ENCODE results near the gene MICALL1.

MICALL1 gene

GRCh38 chr22:37982151-37982785 is 76.2 kb downstream of the MICALL1 start:
- Histone ChIP-seq H3K9me3 (ENCODE audit: insufficient read depth, low read length) (no peaks in the 10 kb centered on the region), H3K4me3 (ENCODE audit: insufficient read length, low read depth) (no peak overlapping the region), H3K4me1 (ENCODE audit: insufficient read depth, insufficient read length) (peaks cover 29% of the 10 kb centered on the region), H3K9ac (ENCODE audit: insufficient read length, low read depth) (no peak overlapping the region), H3K27me3 (ENCODE audit: insufficient read depth, insufficient read length) (no peaks in the 10 kb centered on the region), H3K36me3 (ENCODE audit: insufficient read depth, insufficient read length, low read length) (peaks cover 3% of the 10 kb centered on the region)
- no peak for TF ChIP-seq ZNF274 (IDR thresholded peaks at IDR 0.05; ENCODE audit: low read depth, low read length)
- TF ChIP-seq YY1 (IDR thresholded peaks at IDR 0.05; ENCODE audit: insufficient read depth, insufficient read length) = no peak
- TF ChIP-seq SUZ12 (IDR thresholded peaks at IDR 0.05; ENCODE audit: extremely low read depth, insufficient read depth, insufficient read length) = no peak
- no peak for DNase-seq (ENCODE audit: low read depth, low spot score)

- DNase-seq (ENCODE audit: low read depth, low spot score) = no peak
- Histone ChIP-seq H3K9ac (ENCODE audit: insufficient read length, low read depth) (peak overlapping the region; percentile 50), H3K27me3 (ENCODE audit: insufficient read depth, insufficient read length) (no peaks in the 10 kb centered on the region), H3K36me3 (ENCODE audit: insufficient read depth, insufficient read length, low read length) (peaks cover 3% of the 10 kb centered on the region), H3K9me3 (ENCODE audit: insufficient read depth, low read length) (no peaks in the 10 kb centered on the region), H3K4me3 (ENCODE audit: insufficient read length, low read depth) (no peak overlapping the region), H3K4me1 (ENCODE audit: insufficient read depth, insufficient read length) (peaks cover 33% of the 10 kb centered on the region)
- TF ChIP-seq SUZ12 (IDR thresholded peaks at IDR 0.05; ENCODE audit: extremely low read depth, insufficient read depth, insufficient read length) = no peak
- TF ChIP-seq ZNF274 (IDR thresholded peaks at IDR 0.05; ENCODE audit: low read depth, low read length) = no peak
- no peak for TF ChIP-seq YY1 (IDR thresholded peaks at IDR 0.05; ENCODE audit: insufficient read depth, insufficient read length)
Observed at GRCh38 chr22:37982938-37983859, 77.1 kb downstream of the MICALL1 start.

GRCh38 chr22:37983860-37984791 is 78.0 kb downstream of the MICALL1 start, which contains the start of gene SOX10:
Gene SOX10, minus strand, starts transcription at chr22:37984555. Its CDS starts 771 bp downstream, at chr22:37983784.
- Histone ChIP-seq H3K27me3 (ENCODE audit: insufficient read depth, insufficient read length) (no peaks in the 10 kb centered on the region), H3K36me3 (ENCODE audit: insufficient read depth, insufficient read length, low read length) (peaks cover 3% of the 10 kb centered on the region), H3K4me3 (ENCODE audit: insufficient read length, low read depth) (no peak within 1 kb of the TSS), H3K9me3 (ENCODE audit: insufficient read depth, low read length) (no peaks in the 10 kb centered on the region), H3K9ac (ENCODE audit: insufficient read length, low read depth) (peak within 1 kb of the TSS; percentile 77), H3K4me1 (ENCODE audit: insufficient read depth, insufficient read length) (peaks cover 33% of the 10 kb centered on the region)
- TF ChIP-seq ZNF274 (IDR thresholded peaks at IDR 0.05; ENCODE audit: low read depth, low read length) (no peak), YY1 (IDR thresholded peaks at IDR 0.05; ENCODE audit: insufficient read depth, insufficient read length) (no peak), SUZ12 (IDR thresholded peaks at IDR 0.05; ENCODE audit: extremely low read depth, insufficient read depth, insufficient read length) (no peak)
- no peak for DNase-seq (ENCODE audit: low read depth, low spot score)

GRCh38 chr22:37985050-37985585 is 79.0 kb downstream of the MICALL1 start:
- no peak overlapping the region for H3K4me3 ChIP-seq (ENCODE audit: insufficient read length, low read depth)

GRCh38 chr22:37985751-37986281 is 79.7 kb downstream of the MICALL1 start:
- H3K9me3 ChIP-seq (ENCODE audit: insufficient read depth, low read length) = no peaks in the 10 kb centered on the region
- peaks cover 32% of the 10 kb centered on the region for H3K4me1 ChIP-seq (ENCODE audit: insufficient read depth, insufficient read length)
- no peak for TF ChIP-seq SUZ12 (IDR thresholded peaks at IDR 0.05; ENCODE audit: extremely low read depth, insufficient read depth, insufficient read length)
- TF ChIP-seq YY1 (IDR thresholded peaks at IDR 0.05; ENCODE audit: insufficient read depth, insufficient read length) = no peak
- no peak for TF ChIP-seq ZNF274 (IDR thresholded peaks at IDR 0.05; ENCODE audit: low read depth, low read length)
- H3K4me3 ChIP-seq (ENCODE audit: insufficient read length, low read depth) = no peak overlapping the region
- H3K36me3 ChIP-seq (ENCODE audit: insufficient read depth, insufficient read length, low read length) = peaks cover 2% of the 10 kb centered on the region
- H3K27me3 ChIP-seq (ENCODE audit: insufficient read depth, insufficient read length) = no peaks in the 10 kb centered on the region
- no peak for DNase-seq (ENCODE audit: low read depth, low spot score)
- no peak overlapping the region for H3K9ac ChIP-seq (ENCODE audit: insufficient read length, low read depth)

More at GRCh38 chr22:37985050-37985585, 79.0 kb downstream of the MICALL1 start:
- no peak for DNase-seq (ENCODE audit: low read depth, low spot score)
- no peak overlapping the region for H3K9ac ChIP-seq (ENCODE audit: insufficient read length, low read depth)
- H3K4me1 ChIP-seq (ENCODE audit: insufficient read depth, insufficient read length) = peaks cover 33% of the 10 kb centered on the region
- peaks cover 3% of the 10 kb centered on the region for H3K36me3 ChIP-seq (ENCODE audit: insufficient read depth, insufficient read length, low read length)
- no peaks in the 10 kb centered on the region for H3K9me3 ChIP-seq (ENCODE audit: insufficient read depth, low read length)
- TF ChIP-seq SUZ12 (IDR thresholded peaks at IDR 0.05; ENCODE audit: extremely low read depth, insufficient read depth, insufficient read length) (no peak), YY1 (IDR thresholded peaks at IDR 0.05; ENCODE audit: insufficient read depth, insufficient read length) (no peak), ZNF274 (IDR thresholded peaks at IDR 0.05; ENCODE audit: low read depth, low read length) (no peak)
- no peaks in the 10 kb centered on the region for H3K27me3 ChIP-seq (ENCODE audit: insufficient read depth, insufficient read length)

- no peaks in the 10 kb centered on the region for H3K27me3 ChIP-seq (ENCODE audit: insufficient read depth, insufficient read length)
Observed at GRCh38 chr22:37986371-37986770, 80.3 kb downstream of the MICALL1 start.

More at GRCh38 chr22:37986371-37986770, 80.3 kb downstream of the MICALL1 start:
- H3K9me3 ChIP-seq (ENCODE audit: insufficient read depth, low read length) = no peaks in the 10 kb centered on the region
- H3K9ac ChIP-seq (ENCODE audit: insufficient read length, low read depth) = no peak overlapping the region
- no peak for TF ChIP-seq SUZ12 (IDR thresholded peaks at IDR 0.05; ENCODE audit: extremely low read depth, insufficient read depth, insufficient read length)
- no peak for TF ChIP-seq ZNF274 (IDR thresholded peaks at IDR 0.05; ENCODE audit: low read depth, low read length)
- no peak for TF ChIP-seq YY1 (IDR thresholded peaks at IDR 0.05; ENCODE audit: insufficient read depth, insufficient read length)
- H3K4me1 ChIP-seq (ENCODE audit: insufficient read depth, insufficient read length) = peaks cover 32% of the 10 kb centered on the region
- DNase-seq (ENCODE audit: low read depth, low spot score) = no peak
- no peaks in the 10 kb centered on the region for H3K36me3 ChIP-seq (ENCODE audit: insufficient read depth, insufficient read length, low read length)
- H3K4me3 ChIP-seq (ENCODE audit: insufficient read length, low read depth) = no peak overlapping the region

All from NT2/D1 (cell line).